ENCODE measurements around the gene ACER2. TPM values are rescaled to one million over a fixed set of nuclear protein-coding genes. Genes with fewer than 3 reads are reported as not detected.

The ACER2 gene
- total RNA-seq, 1 donor from 2014 or later = 9.6 TPM

GRCh38 chr9:19470981-19471650, 62.3 kb downstream of the ACER2 start:
- H3K4me3 Mint-ChIP-seq (ENCODE audit: unreplicated experiment) = no peak overlapping the region
- H3K4me1 Mint-ChIP-seq (ENCODE audit: unreplicated experiment) = no peaks in the 10 kb centered on the region
- H3K27ac Mint-ChIP-seq (ENCODE audit: unreplicated experiment) = no peak overlapping the region
- no peaks in the 10 kb centered on the region for H3K9me3 Mint-ChIP-seq (ENCODE audit: unreplicated experiment)
- no peak for TF ChIP-seq CTCF (IDR thresholded peaks at IDR 0.05; ENCODE audit: unreplicated experiment)
- H3K36me3 Mint-ChIP-seq (ENCODE audit: low read depth, unreplicated experiment) = no peaks in the 10 kb centered on the region
- peaks cover 6% of the 10 kb centered on the region for H3K27me3 Mint-ChIP-seq (ENCODE audit: unreplicated experiment)
- DNase-seq (ENCODE audit: low spot score) = no peak

GRCh38 chr9:19471737-19472648, 63.2 kb downstream of the ACER2 start:
- Mint-ChIP-seq H3K4me1 (ENCODE audit: unreplicated experiment) (no peaks in the 10 kb centered on the region), H3K27ac (ENCODE audit: unreplicated experiment) (no peak overlapping the region), H3K36me3 (ENCODE audit: low read depth, unreplicated experiment) (no peaks in the 10 kb centered on the region), H3K4me3 (ENCODE audit: unreplicated experiment) (no peak overlapping the region), H3K9me3 (ENCODE audit: unreplicated experiment) (no peaks in the 10 kb centered on the region), H3K27me3 (ENCODE audit: unreplicated experiment) (peaks cover 6% of the 10 kb centered on the region)
- TF ChIP-seq CTCF (IDR thresholded peaks at IDR 0.05; ENCODE audit: unreplicated experiment) = peak; percentile 64
- peak; percentile 77 for DNase-seq (ENCODE audit: low spot score)

DNA sequence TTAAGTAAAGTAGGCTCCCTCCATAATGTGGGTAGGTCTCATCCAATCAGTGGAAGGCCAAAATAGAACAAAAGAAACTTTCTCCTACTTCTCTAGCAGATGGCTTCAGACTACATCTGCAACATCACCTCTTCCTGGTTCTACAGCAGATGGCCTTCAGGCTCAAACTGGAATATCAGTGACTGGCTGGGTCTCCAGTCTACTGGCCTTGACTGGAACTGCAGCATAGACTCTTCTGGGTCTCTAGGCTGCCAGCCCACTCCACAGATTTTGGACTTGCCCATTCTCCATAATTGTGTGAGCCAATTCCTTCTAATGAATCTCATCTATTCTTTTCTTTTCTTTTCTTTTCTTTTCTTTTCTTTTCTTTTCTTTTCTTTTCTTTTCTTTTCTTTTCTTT, 64.8 kb downstream of the ACER2 start:
- Mint-ChIP-seq H3K4me3 (ENCODE audit: unreplicated experiment) (no peak overlapping the region), H3K4me1 (ENCODE audit: unreplicated experiment) (no peaks in the 10 kb centered on the region), H3K27ac (ENCODE audit: unreplicated experiment) (no peak overlapping the region), H3K27me3 (ENCODE audit: unreplicated experiment) (peaks cover 6% of the 10 kb centered on the region), H3K36me3 (ENCODE audit: low read depth, unreplicated experiment) (no peaks in the 10 kb centered on the region), H3K9me3 (ENCODE audit: unreplicated experiment) (no peaks in the 10 kb centered on the region)
- no peak for TF ChIP-seq CTCF (IDR thresholded peaks at IDR 0.05; ENCODE audit: unreplicated experiment)
- DNase-seq (ENCODE audit: low spot score) = no peak

DNA sequence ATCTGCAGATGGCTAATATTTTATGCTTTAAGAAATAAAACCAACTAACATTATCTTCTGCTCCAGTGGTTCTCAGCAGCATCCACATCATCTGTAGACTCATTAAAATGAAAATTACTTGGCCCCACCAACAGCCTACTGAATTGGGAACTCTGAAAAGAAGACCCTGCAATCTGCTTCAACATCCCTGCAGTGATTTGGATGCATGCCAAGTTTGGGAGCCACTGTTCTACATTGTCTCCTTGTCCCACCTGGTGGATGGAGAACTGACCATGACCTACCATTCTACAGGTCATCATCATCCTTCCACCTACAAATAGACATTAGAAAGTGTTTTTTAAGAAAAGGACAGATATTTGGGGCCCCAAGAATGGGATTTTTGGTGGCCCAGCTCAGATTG, 71.1 kb downstream of the ACER2 start:
- Mint-ChIP-seq H3K27ac (ENCODE audit: unreplicated experiment) (no peak overlapping the region), H3K4me3 (ENCODE audit: unreplicated experiment) (no peak overlapping the region), H3K9me3 (ENCODE audit: unreplicated experiment) (no peaks in the 10 kb centered on the region), H3K4me1 (ENCODE audit: unreplicated experiment) (peaks cover 2% of the 10 kb centered on the region), H3K36me3 (ENCODE audit: low read depth, unreplicated experiment) (no peaks in the 10 kb centered on the region), H3K27me3 (ENCODE audit: unreplicated experiment) (peaks cover 3% of the 10 kb centered on the region)
- no peak for DNase-seq (ENCODE audit: low spot score)
- no peak for TF ChIP-seq CTCF (IDR thresholded peaks at IDR 0.05; ENCODE audit: unreplicated experiment)

- DNase-seq (ENCODE audit: low spot score) = no peak
- no peak for TF ChIP-seq CTCF (IDR thresholded peaks at IDR 0.05; ENCODE audit: unreplicated experiment)
- no peaks in the 10 kb centered on the region for H3K9me3 Mint-ChIP-seq (ENCODE audit: unreplicated experiment)
- H3K27me3 Mint-ChIP-seq (ENCODE audit: unreplicated experiment) = peaks cover 3% of the 10 kb centered on the region
- H3K27ac Mint-ChIP-seq (ENCODE audit: unreplicated experiment) = no peak overlapping the region
- no peak overlapping the region for H3K4me3 Mint-ChIP-seq (ENCODE audit: unreplicated experiment)
- peaks cover 2% of the 10 kb centered on the region for H3K4me1 Mint-ChIP-seq (ENCODE audit: unreplicated experiment)
- H3K36me3 Mint-ChIP-seq (ENCODE audit: low read depth, unreplicated experiment) = no peaks in the 10 kb centered on the region
These were observed 71.5 kb downstream of the ACER2 start for GRCh38 chr9:19480345-19480744.
